ENCODE measurements around the gene TNFRSF4.
A peak's percentile ranks its signal among the peaks of the same experiment; 100 is the strongest.

Gene TNFRSF4

DNA sequence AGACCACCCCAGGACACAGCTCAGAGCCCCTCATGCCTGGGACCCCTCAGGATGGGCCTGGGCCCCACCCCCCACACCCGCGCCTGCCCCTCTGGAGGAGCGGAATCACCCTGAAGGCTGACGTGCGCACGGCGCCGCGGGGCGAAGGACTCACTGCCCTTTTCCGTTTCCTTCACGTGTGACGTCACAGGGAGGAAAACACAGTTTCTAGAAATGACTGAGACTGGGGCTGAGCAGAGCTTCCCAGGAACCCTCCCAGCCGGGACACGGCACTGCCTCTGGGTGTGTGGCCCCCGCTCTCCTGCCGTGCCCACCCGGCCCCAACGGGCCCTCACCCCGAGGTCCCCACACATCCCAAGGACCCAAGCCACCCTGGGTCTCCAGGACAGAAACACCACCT, 5.4 kb upstream of the TNFRSF4 start:
- peak in 1 of 2 donors; percentile 52 for DNase-seq (ENCODE audit: low read depth in 1 of 2, low spot score in 1 of 2)

DNA sequence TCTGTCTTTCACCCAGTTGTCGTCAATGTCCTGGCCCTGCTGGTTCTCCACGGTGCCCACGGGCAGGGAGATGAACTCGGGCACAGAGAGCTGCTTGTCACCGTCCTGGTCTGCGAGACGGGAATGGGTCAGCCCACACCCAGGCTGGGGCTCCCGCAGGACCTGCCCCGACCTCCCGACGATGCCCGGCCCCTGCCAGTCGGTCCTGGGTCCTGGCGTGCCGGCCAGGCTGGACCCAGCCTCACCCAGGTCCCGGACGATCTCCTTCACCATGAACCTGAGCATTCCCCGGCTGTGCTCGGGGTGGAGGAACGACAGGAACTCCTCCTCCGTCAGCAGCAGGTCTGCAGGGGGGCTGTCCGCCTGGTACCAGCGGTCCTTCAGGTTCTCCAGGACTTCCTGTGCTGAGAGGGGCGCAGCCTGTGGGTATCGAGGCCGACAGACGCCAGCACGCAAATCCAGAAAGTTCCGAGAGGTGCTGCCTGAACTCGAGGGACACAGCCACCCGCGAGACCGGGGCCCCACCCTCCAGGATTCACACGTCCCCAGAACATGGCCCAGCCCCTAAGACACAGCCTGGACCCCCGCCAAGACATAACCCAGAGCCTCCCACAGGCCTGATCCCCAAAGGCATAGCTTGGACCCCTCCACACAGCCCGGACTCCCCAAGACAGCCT, 4.7 kb upstream of the TNFRSF4 start:
- no peak for DNase-seq (ENCODE audit: low read depth in 1 of 2, low spot score in 1 of 2)

DNA sequence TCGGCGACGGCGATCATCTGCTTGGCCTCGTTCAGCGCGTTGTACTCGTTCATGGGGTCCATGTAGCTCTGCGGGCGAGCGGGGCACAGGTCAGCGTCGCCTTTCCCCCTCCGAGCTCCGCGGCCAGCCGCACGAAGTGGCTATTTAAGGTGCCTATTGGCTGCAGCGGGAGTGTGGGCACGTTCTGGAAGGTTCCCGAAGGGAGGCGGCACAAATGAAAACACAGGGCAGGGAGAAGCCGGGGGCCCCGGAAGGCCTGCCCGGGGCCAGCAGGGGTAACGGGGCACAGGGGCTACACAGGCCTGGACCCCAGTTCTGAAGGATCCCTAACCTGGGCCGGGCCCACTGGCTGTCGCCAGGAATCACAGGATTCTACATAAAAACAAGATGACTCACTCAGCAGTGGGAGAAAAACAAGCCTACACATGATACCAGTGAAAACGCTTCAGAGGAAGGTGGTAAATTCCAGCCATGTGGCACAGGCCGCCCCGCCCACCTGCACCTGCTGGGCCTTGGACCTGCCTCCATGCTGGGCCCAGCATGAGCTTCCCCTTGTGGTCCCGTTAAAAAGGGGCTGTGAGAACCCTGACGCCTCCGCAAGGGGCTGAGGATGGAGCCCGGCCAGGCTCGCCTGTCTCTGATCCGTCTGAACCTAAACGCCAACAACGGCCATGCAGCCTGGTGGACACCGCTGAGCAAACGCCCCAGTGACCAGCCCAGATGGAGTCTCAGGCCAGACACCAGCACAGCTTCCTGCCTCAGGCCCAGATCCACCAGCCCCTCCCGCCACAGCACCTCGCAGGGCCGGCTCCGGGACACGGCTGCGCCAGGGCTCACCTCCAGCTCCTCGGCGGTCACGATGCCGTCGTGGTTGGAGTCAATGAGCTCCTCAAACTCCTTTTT, 3.9 kb upstream of the TNFRSF4 start:
- DNase-seq (ENCODE audit: low read depth in 1 of 2, low spot score in 1 of 2): no peak

DNA sequence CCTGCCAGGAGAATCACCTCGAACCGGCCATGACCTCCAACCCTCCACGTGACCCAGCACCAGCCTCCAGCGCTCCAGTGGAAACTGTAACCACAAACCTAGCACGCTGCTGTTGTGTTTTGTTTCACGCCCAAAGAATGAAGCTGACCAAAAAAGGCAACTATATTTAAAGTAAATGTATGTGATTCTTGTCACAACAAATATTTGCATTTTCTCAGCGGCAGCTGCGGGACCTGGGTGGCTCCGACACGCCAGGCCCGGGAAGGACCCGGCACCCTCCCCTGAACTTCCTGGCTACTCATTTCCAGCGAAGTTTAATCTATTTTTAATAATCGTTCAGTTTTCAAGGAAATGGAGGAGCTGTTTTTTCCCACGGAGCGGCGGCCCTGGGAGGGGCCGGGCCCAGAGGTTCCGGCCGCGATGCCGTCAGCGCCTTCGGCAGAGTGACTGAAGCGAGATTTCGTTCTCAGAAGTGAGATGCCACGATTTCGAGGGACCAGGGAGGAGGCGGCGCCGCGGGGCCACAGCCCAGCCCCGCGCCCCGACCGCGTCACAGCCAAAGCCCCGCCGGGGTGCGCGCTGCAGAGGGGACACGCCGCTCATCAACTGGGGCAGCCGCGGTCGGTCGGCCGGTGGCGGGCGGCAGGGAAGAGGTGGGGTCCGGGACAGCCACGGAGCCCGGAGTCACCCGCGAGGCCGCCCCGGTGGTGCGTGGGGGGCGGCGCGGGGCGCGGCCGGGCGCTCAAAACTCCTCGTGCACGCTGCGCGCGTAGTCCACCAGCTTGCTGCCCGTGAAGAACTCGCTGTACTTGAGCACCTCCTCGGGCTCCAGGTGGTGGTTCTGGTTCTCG, 3.0 kb upstream of the TNFRSF4 start:
- peak in 1 of 2 donors; percentile 63 for DNase-seq (ENCODE audit: low read depth in 1 of 2, low spot score in 1 of 2)

DNA sequence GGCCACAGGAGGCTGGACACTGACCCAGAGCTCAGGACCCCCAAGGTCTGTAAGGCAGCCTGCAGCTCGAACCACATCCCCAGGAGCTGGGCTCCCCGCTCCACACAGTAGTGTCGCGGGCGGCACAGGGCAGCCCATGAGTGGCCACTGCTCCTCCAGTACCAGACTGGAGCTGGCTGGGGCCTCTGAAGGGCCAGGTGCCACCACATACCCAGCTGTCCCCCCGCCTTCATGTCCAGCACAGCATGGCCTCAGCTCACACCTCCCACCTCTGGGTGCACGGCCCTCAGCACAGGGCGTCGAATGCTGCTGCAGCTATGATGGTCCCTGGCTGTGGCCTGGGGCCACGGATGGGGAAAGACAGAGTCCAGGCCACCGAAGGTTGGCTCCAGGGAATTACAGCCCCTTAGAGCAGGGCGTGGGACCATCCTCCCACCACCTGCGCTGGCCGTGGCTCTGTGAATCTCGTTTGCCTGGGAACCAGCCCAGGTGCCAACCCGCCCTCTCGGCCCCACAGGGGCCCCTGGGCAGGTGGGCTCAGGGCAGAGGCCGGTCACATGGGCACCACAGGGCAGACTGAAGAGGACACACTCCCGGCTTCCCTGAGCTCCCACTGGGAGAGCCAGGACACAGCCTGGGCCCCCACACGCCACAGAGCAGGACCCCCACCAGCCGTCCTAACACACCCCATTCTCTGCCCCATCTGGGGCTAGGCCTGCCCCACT, 2.1 kb upstream of the TNFRSF4 start:
- no peak for DNase-seq (ENCODE audit: low read depth in 1 of 2, low spot score in 1 of 2)

DNA sequence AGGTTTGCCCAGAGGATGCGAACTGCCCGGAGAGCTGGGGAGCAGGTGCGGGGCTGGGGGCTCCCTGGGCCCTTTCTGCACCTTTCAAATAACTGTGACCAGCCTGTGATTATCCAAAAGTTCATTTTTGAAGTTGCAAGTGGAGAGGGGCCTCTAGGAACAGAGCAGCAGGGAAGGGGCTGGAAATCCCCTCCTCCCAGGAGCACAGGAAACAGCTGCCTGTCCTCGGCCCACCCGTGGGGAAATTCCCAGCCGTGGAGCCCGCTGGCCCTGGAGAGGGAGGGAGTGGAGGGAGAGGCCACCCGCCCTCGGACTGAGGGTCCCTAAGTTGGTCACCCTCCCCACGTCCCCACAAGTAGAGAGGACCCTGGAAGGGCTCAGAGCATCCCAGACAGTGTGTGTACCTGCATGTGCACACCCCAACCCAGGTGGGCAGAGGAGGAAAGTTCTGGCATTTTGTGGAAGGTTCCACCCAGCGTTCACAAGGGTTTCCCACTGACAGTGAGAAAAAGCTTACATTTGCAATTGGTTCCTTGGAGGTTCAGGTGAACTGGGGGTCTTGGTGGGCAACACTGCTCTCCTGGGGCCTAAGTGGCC, 1.2 kb upstream of the TNFRSF4 start:
- DNase-seq (ENCODE audit: low read depth in 1 of 2, low spot score in 1 of 2): no peak

DNA sequence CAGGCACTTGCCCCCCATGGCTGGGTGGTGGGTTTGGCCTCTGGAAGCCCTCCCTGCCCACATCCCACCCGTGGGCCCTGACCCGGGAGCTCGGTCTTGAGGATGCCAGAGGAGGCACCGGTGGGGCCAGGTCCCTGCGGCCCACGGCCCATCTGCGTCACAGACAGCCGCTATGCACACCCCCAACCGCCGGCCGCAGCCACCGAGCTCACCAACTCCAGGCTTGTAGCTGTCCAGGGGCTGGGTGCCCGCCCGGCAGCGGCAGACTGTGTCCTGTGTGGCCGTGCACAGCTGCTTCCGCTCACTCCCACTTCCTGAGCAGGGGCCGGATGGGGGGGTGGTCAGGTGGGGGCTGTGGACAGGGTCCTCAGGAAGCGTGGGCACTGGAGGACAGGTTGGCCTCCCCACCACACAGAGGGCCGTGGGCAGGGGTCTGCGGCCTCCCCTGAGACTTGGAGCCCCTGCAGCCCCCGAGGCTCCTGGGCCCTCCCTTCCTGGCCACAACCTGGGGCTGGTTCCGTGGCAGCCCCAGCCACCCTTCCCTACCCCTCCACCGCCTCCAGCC, 1.1 kb downstream of the TNFRSF4 start:
- no peak for DNase-seq (ENCODE audit: low read depth in 1 of 2, low spot score in 1 of 2)

DNA sequence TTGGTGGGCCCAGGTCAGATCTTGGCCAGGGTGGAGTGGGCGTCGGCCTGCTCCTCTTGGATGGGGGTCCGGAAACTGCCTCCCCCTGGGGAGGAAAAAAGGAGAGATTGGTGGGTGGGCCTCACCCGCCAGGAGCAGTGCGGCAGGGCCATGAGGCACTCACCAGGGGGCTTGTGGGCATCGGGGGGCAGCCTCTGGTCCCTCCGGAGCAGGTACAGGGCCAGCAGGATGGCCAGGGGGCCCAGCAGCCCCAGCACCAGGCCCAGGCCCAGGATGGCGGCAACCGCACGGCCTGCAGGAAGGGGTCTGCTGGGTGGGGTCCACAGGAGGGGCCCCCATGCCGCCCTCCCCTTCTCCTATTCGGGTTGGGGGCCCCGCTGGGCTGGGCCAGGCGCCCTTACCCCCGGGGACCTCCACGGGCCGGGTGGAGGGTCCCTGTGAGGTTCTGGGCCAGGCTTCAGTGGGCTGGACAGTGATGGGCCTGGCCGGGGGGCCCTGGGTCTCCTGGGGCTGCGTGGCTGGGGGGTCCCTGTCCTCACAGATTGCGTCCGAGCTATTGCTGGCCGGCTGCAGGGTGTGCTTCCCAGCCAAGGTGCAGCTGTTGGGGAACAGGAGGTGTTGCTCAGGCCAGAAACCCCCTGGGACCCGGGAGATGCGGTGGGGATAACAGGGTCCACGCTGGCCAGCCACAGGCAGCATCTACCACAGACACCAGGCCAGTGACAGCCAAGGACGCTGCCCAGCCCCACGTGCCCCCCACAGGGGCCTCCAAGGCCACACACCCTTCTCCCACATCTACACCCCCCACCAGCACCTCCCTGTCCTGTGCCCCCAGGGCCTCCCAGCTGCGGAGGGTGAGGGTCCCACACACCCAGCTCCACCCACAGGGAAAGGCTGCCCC, 2.2 kb downstream of the TNFRSF4 start:
- DNase-seq (ENCODE audit: low read depth in 1 of 2, low spot score in 1 of 2): no peak

DNA sequence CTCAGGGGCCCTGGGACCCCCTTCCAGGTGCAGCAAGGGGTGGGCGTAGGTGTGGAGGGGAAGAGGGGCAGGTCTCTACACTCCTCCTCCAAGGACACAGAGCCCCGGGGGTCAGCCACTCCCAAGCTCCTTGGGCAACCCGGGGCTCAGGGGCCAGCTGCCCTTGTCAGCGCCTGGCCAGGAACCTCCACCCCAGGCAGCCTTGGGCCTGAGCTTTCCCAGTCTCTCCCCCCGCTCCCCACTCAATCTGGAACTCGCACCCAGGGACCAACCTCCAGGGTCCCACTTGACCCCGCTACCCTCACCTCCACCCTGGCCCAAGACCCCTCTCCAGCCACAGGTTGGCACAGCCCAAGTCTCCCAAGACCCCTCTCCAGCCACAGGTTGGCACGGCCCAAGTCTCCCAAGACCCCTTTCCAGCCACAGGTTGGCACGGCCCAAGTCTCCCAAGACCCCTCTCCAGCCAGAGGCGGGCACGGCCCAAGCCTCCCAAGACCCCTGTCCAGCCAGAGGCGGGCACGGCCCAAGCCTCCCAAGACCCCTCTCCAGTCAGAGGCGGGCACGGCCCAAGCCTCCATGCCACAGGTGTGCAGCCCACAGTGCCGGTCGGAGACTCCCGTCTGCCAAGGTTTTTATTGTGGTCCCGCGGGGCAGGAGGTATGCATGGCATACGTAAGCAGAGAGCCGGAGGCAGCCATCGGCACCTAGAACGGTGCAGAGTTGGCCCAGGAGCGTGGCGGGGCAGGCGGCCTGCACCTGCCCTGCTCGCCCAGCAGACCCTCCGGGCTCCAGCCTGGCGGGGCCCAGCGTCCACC, 3.0 kb downstream of the TNFRSF4 start:
- no peak for DNase-seq (ENCODE audit: low read depth in 1 of 2, low spot score in 1 of 2)

DNA sequence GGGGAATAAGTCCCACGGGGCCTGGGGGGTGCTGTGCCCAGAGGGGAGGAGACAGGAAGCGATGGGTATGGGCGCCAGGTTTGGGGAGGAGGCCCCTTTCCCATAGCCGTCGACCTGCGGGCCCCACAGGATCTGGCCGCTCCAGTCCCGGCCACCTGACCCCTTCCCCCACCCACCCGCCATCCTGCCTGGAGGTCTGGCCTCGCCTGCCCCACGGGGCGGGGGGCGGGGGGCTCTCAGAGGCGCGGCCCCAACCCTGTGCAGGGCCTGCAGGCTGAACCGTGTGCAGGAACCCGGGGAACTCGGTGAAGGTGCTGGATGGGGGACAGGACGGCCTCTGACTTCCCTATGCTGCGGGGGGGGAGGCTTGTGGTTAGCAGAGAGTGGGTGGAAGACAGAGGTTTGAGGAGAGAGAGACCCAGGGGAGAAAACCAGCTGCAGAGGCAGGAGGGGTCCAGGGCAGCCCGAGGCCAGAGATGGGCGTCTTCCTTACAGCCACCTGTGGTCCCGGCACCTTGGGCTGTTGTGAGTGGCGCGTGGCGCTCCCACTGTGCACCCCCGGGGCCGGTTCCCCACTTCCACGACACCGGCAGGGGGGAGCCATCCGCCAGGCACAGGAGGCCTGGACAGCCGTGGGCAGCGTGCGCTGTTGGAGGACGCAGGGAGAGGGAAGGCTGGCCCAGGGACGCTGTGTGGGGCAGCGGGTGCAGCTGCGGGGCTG, 5.1 kb downstream of the TNFRSF4 start:
- DNase-seq (ENCODE audit: low read depth in 1 of 2, low spot score in 1 of 2): no peak

DNA sequence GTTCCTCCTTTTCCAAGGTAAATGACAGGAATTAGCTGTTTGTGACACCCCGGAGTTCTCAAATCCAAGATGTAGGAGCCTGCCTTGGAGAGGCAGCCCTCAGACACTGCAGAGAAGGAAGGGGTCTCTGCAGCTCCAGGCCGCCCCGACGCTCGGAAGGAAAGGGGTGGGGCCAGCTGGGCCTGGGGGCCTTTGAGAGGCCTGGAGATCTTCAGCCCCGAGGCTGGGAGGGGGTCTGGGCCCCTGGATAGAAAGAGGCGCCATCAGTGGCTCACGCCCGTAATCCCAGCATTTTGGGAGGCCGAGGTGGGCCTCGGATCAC, 6.4 kb downstream of the TNFRSF4 start:
- DNase-seq (ENCODE audit: low read depth in 1 of 2, low spot score in 1 of 2): no peak

DNA sequence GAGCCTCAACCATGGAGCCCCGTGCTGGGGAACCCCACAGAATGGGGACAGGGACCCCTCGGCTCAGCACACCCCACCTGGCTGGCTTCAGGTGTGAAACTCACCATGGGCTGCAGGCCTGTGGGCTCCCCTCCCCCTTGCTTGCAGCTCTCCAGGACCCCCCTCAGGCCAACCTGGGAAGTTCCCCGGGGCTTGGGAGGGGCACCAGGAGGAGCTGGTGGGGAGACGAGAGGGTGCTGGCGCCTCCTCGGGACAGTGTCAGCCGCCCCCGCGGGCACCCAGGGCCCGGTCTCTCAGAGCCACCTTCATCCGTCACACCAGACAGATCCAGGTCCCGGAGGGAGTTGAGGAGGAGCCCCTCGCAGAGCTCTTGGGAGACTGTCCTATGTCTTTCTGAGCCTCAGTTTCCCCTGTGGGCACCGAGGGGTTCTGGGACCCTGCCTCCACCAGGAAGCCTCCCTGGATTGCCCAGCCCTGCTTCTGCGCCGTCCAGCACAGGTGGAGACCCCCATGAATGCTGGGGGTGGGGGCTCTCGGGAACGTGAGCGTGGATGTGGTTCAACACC, 6.9 kb downstream of the TNFRSF4 start:
- no peak for DNase-seq (ENCODE audit: low read depth in 1 of 2, low spot score in 1 of 2)

DNA sequence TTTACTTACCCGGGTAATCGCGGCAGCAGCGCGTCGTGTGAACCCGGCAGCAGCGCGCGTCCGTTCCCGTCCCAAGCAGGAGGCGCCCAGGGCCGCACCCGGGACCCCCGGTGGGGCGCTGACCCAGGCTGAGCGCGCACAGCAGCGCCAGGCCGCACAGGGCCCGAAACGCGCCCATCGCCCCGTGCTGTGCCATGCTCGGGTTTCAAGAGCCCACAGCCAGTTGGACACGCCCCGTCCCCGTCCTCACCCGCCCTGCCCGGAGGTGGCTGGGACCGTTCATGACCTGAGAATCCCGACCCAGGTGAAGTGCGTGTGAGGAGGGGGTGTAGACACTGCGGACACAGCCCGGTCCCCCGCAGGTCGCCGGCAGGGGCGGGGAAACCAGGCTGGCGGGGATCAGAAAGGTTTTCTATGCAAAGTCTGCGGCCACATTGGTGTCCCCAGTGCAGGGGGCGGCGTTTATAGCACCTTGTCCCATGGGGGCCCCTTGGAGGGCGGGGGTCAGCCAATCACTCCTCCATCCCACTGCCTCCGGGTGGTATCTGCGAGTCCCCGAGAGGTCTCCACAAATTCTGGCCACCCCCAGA, 7.5 kb downstream of the TNFRSF4 start, which contains the start of gene TNFRSF18:
TSS of gene TNFRSF18 (minus strand) at position 217 of the 590 bp plus-strand sequence. CDS start at position 196, 21 bp downstream.
- DNase-seq (ENCODE audit: low read depth in 1 of 2, low spot score in 1 of 2): no peak

DNA sequence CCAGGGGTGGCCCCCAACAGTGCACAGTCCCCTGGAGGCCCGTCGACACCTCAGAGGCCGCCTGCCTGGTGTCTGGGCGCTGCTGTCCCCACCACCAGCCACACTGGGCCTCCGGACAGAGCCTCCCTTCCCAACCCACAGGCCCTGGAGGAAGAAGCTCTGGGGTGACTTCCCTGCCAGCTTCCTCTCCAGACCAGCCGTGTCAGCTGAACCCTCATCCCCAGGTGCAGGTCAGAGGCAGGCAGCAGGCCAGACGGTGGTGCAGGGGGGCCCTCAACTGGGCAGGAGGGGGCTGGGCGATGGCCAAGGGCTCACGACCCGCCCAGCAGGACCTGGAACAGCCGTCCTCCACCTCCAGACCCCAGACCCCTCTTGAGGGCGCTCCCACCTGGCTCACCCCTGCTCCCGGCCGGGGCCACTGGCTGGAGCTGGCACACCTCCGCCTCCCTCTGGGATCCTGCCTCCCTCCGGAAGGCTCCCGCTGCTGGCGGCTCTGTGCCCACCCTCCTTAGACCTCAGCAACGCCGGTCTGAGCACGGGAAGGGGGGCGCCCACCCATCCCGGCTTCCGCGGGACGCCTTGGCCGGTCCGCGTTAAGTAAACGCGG, 8.1 kb downstream of the TNFRSF4 start:
- no peak for DNase-seq (ENCODE audit: low read depth in 1 of 2, low spot score in 1 of 2)

DNA sequence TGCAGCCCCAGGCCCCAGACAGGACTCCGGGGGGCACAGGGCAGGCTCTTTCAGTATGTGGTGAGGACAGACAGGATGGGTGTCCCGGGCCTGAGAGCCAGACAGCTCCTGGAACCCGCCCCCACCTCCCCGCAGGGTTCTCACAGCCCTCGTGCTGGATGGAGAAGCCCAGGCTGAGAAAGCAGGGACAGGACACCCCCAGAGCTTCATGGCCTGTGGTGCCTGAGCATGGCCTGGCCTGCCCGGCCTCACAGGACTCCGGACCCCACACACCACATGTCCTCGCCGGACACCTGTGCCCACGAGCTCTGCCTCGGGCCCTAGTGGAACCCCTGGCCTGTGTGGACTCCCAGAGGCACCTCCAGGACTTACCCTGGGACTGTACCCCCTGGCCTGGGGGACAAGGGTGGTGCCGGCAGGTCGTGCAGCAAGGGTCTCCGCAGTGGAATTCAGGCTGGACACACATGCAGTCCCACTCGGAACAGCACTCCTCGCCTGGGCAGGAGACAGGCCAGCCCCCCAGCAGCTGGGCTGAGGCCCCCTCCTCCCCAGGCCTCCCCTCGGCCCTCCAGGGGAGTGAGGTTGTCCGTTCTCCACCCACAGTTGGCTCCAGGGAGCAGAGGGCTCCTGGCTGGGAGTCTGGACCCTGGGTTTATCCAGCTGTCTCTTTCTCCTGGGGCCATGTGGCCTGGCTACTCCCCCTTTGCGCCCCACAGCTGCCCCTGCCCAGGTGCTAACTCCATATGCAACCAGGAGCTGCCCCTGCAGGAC, 8.8 kb downstream of the TNFRSF4 start:
- no peak for DNase-seq (ENCODE audit: low read depth in 1 of 2, low spot score in 1 of 2)

DNA sequence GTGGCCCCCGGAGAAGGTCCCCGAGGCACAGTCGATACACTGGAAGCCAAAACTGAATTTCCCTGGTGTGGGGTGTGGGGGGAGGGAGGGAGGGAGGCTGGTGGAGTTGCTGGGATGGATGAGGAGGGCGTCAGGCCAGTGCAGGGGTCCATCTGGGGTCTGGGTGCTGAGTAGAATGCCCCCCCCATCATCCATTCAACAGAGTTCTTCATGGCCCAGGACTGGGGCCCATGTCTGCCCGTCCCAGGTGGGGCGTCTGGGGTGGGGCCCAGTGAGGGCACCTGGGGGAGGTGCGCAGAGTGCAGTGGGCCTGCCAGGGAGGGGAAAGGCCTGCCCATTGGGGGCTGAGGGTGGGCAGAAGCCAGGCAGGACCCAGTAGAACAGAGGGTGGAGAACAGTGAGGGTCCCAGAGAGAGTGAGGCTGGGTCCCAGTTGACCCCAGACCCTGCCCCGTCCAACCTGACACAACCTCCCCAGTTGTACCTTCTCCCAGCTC, 9.5 kb downstream of the TNFRSF4 start:
- DNase-seq (ENCODE audit: low read depth in 1 of 2, low spot score in 1 of 2): no peak
